Measurements from ENCODE around the gene ZFPM1.
A peak's percentile ranks its signal among the peaks of the same experiment; 100 is the strongest.

Gene ZFPM1

DNA sequence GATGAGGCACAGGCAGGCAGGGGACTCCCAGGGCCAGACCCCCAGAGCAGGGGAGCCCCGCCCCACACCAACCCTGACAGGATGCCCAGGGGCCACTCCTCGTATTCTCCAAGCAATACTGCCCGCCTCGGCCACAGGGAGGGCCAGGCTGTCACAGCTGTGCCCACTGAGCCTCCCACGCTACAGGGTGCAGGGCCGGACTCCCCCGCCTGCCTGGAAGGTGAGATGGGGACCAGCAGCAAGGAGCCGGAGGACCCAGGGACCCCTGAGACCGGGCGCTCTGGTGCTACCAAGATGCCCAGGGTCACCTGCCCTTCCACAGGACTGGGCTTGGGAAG lies 18.8 kb upstream of the ZFPM1 start:
- TF ChIP-seq GABPA (IDR thresholded peaks at IDR 0.05; ENCODE audit: low read depth) (no peak), SPI1 (IDR thresholded peaks at IDR 0.05; ENCODE audit: borderline replicate concordance, low read depth) (no peak), POLR2AphosphoS5 (IDR thresholded peaks at IDR 0.05; ENCODE audit: low read depth) (no peak), REST (IDR thresholded peaks at IDR 0.05; ENCODE audit: insufficient replicate concordance, low read depth) (no peak)
- TF ChIP-seq, protein P1, sequence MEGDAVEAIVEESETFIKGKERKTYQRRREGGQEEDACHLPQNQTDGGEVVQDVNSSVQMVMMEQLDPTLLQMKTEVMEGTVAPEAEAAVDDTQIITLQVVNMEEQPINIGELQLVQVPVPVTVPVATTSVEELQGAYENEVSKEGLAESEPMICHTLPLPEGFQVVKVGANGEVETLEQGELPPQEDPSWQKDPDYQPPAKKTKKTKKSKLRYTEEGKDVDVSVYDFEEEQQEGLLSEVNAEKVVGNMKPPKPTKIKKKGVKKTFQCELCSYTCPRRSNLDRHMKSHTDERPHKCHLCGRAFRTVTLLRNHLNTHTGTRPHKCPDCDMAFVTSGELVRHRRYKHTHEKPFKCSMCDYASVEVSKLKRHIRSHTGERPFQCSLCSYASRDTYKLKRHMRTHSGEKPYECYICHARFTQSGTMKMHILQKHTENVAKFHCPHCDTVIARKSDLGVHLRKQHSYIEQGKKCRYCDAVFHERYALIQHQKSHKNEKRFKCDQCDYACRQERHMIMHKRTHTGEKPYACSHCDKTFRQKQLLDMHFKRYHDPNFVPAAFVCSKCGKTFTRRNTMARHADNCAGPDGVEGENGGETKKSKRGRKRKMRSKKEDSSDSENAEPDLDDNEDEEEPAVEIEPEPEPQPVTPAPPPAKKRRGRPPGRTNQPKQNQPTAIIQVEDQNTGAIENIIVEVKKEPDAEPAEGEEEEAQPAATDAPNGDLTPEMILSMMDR (IDR thresholded peaks at IDR 0.05; ENCODE audit: insufficient read depth, low read length): no peak
- DNase-seq (ENCODE audit: low read depth in 1 of 2, low spot score in 1 of 2): no peak
- no peak overlapping the region for H3K4me3 ChIP-seq (replicated peaks; ENCODE audit: insufficient read depth, low read length)
- peaks cover 11% of the 10 kb centered on the region for H3K27me3 ChIP-seq (ENCODE audit: insufficient read depth, poor library complexity, severe bottlenecking)
- H3K27ac ChIP-seq (replicated peaks): no peak overlapping the region

DNA sequence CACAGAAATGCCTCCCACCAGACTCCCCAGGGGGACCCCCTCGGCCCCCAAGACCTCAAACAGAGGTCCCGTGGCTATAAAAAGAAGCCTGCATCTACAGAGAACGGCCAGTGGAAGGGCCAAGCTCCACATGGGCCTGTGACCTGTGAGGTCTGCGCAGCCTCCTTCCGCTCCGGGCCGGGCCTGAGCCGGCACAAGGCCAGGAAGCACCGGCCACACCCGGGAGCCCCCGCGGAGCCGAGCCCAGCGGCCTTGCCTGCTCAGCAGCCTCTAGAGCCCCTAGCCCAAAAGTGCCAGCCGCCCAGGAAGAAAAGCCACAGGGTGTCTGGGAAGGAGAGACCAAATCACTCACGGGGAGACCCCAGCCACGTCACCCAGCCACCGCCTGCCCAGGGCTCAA lies 18.3 kb upstream of the ZFPM1 start:
- DNase-seq (ENCODE audit: low read depth in 1 of 2, low spot score in 1 of 2): no peak
- H3K27me3 ChIP-seq (ENCODE audit: insufficient read depth, poor library complexity, severe bottlenecking): peaks cover 10% of the 10 kb centered on the region
- TF ChIP-seq REST (IDR thresholded peaks at IDR 0.05; ENCODE audit: insufficient replicate concordance, low read depth) (no peak), GABPA (IDR thresholded peaks at IDR 0.05; ENCODE audit: low read depth) (no peak), SPI1 (IDR thresholded peaks at IDR 0.05; ENCODE audit: borderline replicate concordance, low read depth) (no peak), POLR2AphosphoS5 (IDR thresholded peaks at IDR 0.05; ENCODE audit: low read depth) (no peak)
- TF ChIP-seq, protein P1 (IDR thresholded peaks at IDR 0.05; ENCODE audit: insufficient read depth, low read length): no peak
- no peak overlapping the region for H3K4me3 ChIP-seq (replicated peaks; ENCODE audit: insufficient read depth, low read length)
- H3K27ac ChIP-seq (replicated peaks): no peak overlapping the region

DNA sequence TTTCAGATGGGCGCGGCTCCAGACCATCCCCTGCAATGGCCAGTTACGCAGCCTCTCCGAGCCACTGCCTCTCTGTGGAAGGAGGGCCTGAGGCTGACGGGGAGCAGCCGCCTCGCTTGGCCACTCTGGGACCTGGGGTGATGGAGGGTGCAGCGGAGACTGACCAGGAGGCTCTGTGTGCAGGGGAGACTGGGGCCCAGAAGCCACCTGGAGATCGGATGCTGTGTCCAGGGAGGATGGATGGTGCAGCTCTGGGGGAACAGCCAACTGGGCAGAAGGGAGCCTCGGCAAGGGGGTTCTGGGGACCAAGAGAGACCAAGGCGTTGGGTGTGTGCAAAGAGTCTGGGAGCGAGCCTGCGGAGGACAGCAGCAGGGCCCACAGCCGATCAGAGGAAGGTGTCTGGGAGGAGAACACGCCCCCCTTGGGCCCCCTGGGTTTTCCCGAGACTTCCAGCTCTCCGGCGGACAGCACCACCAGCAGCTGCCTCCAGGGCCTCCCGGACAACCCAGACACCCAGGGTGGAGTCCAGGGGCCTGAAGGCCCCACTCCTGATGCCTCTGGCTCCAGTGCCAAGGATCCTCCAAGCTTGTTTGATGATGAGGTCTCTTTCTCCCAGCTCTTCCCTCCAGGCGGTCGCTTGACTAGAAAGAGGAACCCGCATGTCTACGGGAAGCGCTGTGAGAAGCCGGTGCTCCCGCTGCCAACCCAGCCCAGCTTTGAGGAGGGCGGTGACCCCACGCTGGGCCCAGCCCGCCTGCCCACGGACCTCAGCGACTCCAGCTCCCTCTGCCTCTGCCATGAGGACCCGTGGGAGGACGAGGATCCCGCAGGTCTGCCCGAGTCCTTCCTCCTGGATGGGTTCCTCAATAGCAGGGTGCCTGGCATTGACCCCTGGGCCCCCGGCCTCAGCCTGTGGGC lies 17.4 kb upstream of the ZFPM1 start:
- peaks cover 7% of the 10 kb centered on the region for H3K27me3 ChIP-seq (ENCODE audit: insufficient read depth, poor library complexity, severe bottlenecking)
- no peak overlapping the region for H3K4me3 ChIP-seq (replicated peaks; ENCODE audit: insufficient read depth, low read length)
- TF ChIP-seq POLR2AphosphoS5 (IDR thresholded peaks at IDR 0.05; ENCODE audit: low read depth): no peak
- TF ChIP-seq, protein P1 (IDR thresholded peaks at IDR 0.05; ENCODE audit: insufficient read depth, low read length): no peak
- no peak for TF ChIP-seq GABPA (IDR thresholded peaks at IDR 0.05; ENCODE audit: low read depth)
- peak; percentile 24; the same call in 1 of the 2 replicates for TF ChIP-seq SPI1 (IDR thresholded peaks at IDR 0.05; ENCODE audit: borderline replicate concordance, low read depth)
- H3K27ac ChIP-seq (replicated peaks): no peak overlapping the region
- DNase-seq (ENCODE audit: low read depth in 1 of 2, low spot score in 1 of 2): no peak

Measured in HL-60 (cell line).